Mesenchymal stem cell (in vitro differentiated cells and primary cell): ENCODE data around the gene DBH.

Experiments used
- DNase-seq: peaks from one replicate; pipeline ENCODE4 v3.0.0-alpha.2; 2013
- H2AFZ ChIP-seq: one replicate; pipeline ENCODE4 v1.6.1; 2013; ENCODE audit warnings: low read depth, mild to moderate bottlenecking, control low read depth, inconsistent platforms, low read length, moderate library complexity
- H2AK5ac ChIP-seq: 2 replicates; pipeline ENCODE4 v1.6.1; 2013; ENCODE audit warnings: low read length, moderate library complexity, mild to moderate bottlenecking, inconsistent platforms; ENCODE audit not compliant: severe bottlenecking
- H2BK120ac ChIP-seq: one replicate; pipeline ENCODE4 v1.6.1; 2013; ENCODE audit warnings: low read depth, mild to moderate bottlenecking, inconsistent platforms, low read length, moderate library complexity
- H2BK12ac ChIP-seq, 2 experiments: one replicate each; pipeline ENCODE4 v1.6.1; 2013; ENCODE audit warnings: inconsistent platforms in 2 of 2, low read length in 2 of 2, mild to moderate bottlenecking in 2 of 2, moderate library complexity in 2 of 2, control low read depth in 1 of 2
- H2BK15ac ChIP-seq: one replicate; pipeline ENCODE4 v1.6.1; 2013; ENCODE audit warnings: mild to moderate bottlenecking, low read depth, inconsistent platforms; ENCODE audit not compliant: poor library complexity, severe bottlenecking
- H2BK5ac ChIP-seq: 2 replicates; pipeline ENCODE4 v1.6.1; 2013; ENCODE audit warnings: low read depth, mild to moderate bottlenecking, low read length, control low read depth, inconsistent platforms; ENCODE audit not compliant: poor library complexity, severe bottlenecking
- H3K14ac ChIP-seq, 2 experiments: one replicate each; pipeline ENCODE4 v1.6.1; 2013; ENCODE audit warnings: inconsistent platforms in 2 of 2, low read length in 2 of 2, control low read depth in 1 of 2, mild to moderate bottlenecking in 1 of 2, moderate library complexity in 1 of 2
- H3K18ac ChIP-seq, 2 experiments: one replicate each; pipeline ENCODE4 v1.6.1; 2013; ENCODE audit warnings: inconsistent platforms in 2 of 2, low read length in 2 of 2, control low read depth in 1 of 2, low read depth in 1 of 2, mild to moderate bottlenecking in 1 of 2
- H3K23ac ChIP-seq, 2 experiments: one replicate each; pipeline ENCODE4 v1.6.1; 2013; ENCODE audit warnings: inconsistent platforms in 2 of 2, low read length in 2 of 2, mild to moderate bottlenecking in 2 of 2, moderate library complexity in 2 of 2, control low read depth in 1 of 2
- H3K27ac ChIP-seq: 2 replicates; pipeline ENCODE4 v1.5.1; 2013; ENCODE audit warnings: mild to moderate bottlenecking, moderate library complexity, low read length, control low read depth, inconsistent platforms; ENCODE audit not compliant: poor library complexity, severe bottlenecking
- H3K27me3 ChIP-seq, 2 experiments: 2 replicates each; pipeline versions ENCODE4 v1.6.1 to v1.7.0; 2013; ENCODE audit warnings: low read length in 2 of 2, mild to moderate bottlenecking in 2 of 2, moderate library complexity in 2 of 2, control low read depth in 1 of 2, inconsistent platforms in 1 of 2; ENCODE audit not compliant: control insufficient read depth in 1 of 2, insufficient read depth in 1 of 2
- H3K36me3 ChIP-seq, 2 experiments: 2 replicates each; pipeline versions ENCODE4 v1.6.1 to v1.7.0; 2013; ENCODE audit warnings: low read length in 2 of 2, control low read depth in 1 of 2, inconsistent platforms in 1 of 2, low read depth in 1 of 2, mild to moderate bottlenecking in 1 of 2; ENCODE audit not compliant: insufficient read depth in 2 of 2, control insufficient read depth in 1 of 2
- H3K4ac ChIP-seq, 2 experiments: one replicate each; pipeline ENCODE4 v1.6.1; 2013; ENCODE audit warnings: inconsistent platforms in 2 of 2, low read length in 2 of 2, mild to moderate bottlenecking in 2 of 2, moderate library complexity in 2 of 2, control low read depth in 1 of 2, low read depth in 1 of 2
- H3K4me1 ChIP-seq: 2 replicates; pipeline ENCODE4 v1.6.1; 2013; ENCODE audit warnings: low read depth, low read length, control low read depth; ENCODE audit not compliant: control insufficient read depth, insufficient read depth
- H3K4me2 ChIP-seq: 2 replicates; pipeline ENCODE4 v1.6.1; 2013; ENCODE audit warnings: low read length, mild to moderate bottlenecking, inconsistent platforms; ENCODE audit not compliant: poor library complexity, severe bottlenecking
- H3K4me3 ChIP-seq, 2 experiments: 2 replicates each; pipeline versions ENCODE4 v1.5.1 to v1.7.0; 2013; ENCODE audit warnings: low read length in 2 of 2, mild to moderate bottlenecking in 2 of 2, control low read depth in 1 of 2, low read depth in 1 of 2; ENCODE audit not compliant: insufficient read depth in 1 of 2
- H3K79me1 ChIP-seq: replicated peaks from 2 replicates; pipeline ENCODE4 v1.6.1; 2013; ENCODE audit warnings: mild to moderate bottlenecking, control low read depth, low read length, inconsistent platforms; ENCODE audit not compliant: poor library complexity, severe bottlenecking
- H3K9ac ChIP-seq: 2 replicates; pipeline ENCODE4 v1.7.0; 2013; ENCODE audit warnings: mild to moderate bottlenecking, low read length, moderate library complexity
- H3K9me3 ChIP-seq: 2 replicates; pipeline ENCODE4 v1.7.0; 2013; ENCODE audit warnings: mild to moderate bottlenecking, low read length; ENCODE audit not compliant: control insufficient read depth
- H4K8ac ChIP-seq: one replicate; pipeline ENCODE4 v1.6.1; 2013; ENCODE audit warnings: inconsistent platforms, mild to moderate bottlenecking, low read length, moderate library complexity
- H4K91ac ChIP-seq: one replicate; pipeline ENCODE4 v1.6.1; 2013; ENCODE audit warnings: mild to moderate bottlenecking, low read length, inconsistent platforms
- WGBS: methylation state at CpG from one replicate; pipeline ENCODE4 v1.1.7; 2013; ENCODE audit warnings: mixed read lengths; 5-methylcytosine and 5-hydroxymethylcytosine counted together

DBH gene

GRCh38 chr9:133616643-133617405, 19.3 kb upstream of the DBH start:
- Histone ChIP-seq H3K4me3 (no peak overlapping the region), H2AK5ac (no peak overlapping the region), H2BK15ac (no peak overlapping the region), H3K4ac (no peak overlapping the region), H3K27ac (no peak overlapping the region), H3K79me1 (no peaks in the 10 kb centered on the region), H4K8ac (no peak overlapping the region), H2BK120ac (no peak overlapping the region), H3K14ac (peak overlapping the region in 1 of 2 experiments; percentile 19), H3K27me3 (peaks cover 58 to 95% of the 10 kb centered on the region in 2 experiments), H3K4me2 (no peak overlapping the region), H2BK5ac (no peak overlapping the region), H3K23ac (no peak overlapping the region), H3K9ac (no peak overlapping the region), H2AFZ (no peak overlapping the region), H4K91ac (no peak overlapping the region), H3K4me1 (no peaks in the 10 kb centered on the region), H3K36me3 (no peaks in the 10 kb centered on the region), H3K18ac (no peak overlapping the region), H2BK12ac (no peak overlapping the region), H3K9me3 (no peaks in the 10 kb centered on the region)
- no peak for DNase-seq
- 84% methylated on average over 13 of the region's 13 CpGs for WGBS

GRCh38 chr9:133618726-133619125, 17.4 kb upstream of the DBH start:
- no peak overlapping the region for H3K23ac ChIP-seq
- H3K27ac ChIP-seq = no peak overlapping the region
- no peak overlapping the region for H3K4me2 ChIP-seq
- no peak overlapping the region for H3K4me3 ChIP-seq
- H3K79me1 ChIP-seq = no peaks in the 10 kb centered on the region
- H2AFZ ChIP-seq = no peak overlapping the region
- no peak overlapping the region for H4K8ac ChIP-seq
- no peak overlapping the region for H3K18ac ChIP-seq
- H3K27me3 ChIP-seq = peaks cover 49 to 93% of the 10 kb centered on the region in 2 experiments
- no peak overlapping the region for H2BK120ac ChIP-seq
- no peak overlapping the region for H2BK5ac ChIP-seq
- H3K9ac ChIP-seq = no peak overlapping the region
- no peak overlapping the region for H3K14ac ChIP-seq
- H2AK5ac ChIP-seq = no peak overlapping the region
- H4K91ac ChIP-seq = no peak overlapping the region
- H3K4me1 ChIP-seq = no peaks in the 10 kb centered on the region
- 85% methylated on average over 9 of the region's 10 CpGs for WGBS
- DNase-seq = no peak
- H3K9me3 ChIP-seq = no peaks in the 10 kb centered on the region
- H3K36me3 ChIP-seq = no peaks in the 10 kb centered on the region
- H2BK12ac ChIP-seq = no peak overlapping the region
- no peak overlapping the region for H3K4ac ChIP-seq
- no peak overlapping the region for H2BK15ac ChIP-seq

- H3K23ac ChIP-seq = no peak overlapping the region
- no peaks in the 10 kb centered on the region for H3K79me1 ChIP-seq
- WGBS = 28% methylated on average over 8 of the region's 8 CpGs
- no peaks in the 10 kb centered on the region for H3K36me3 ChIP-seq
- H3K27me3 ChIP-seq = peaks cover 43 to 88% of the 10 kb centered on the region in 2 experiments
- no peak overlapping the region for H3K27ac ChIP-seq
- H3K4ac ChIP-seq = no peak overlapping the region
- H2AFZ ChIP-seq = no peak overlapping the region
- H3K18ac ChIP-seq = no peak overlapping the region
- H2BK15ac ChIP-seq = no peak overlapping the region
- no peak overlapping the region for H2BK5ac ChIP-seq
- H4K8ac ChIP-seq = no peak overlapping the region
- H3K9me3 ChIP-seq = peaks cover under 1% of the 10 kb centered on the region
- H3K4me2 ChIP-seq = no peak overlapping the region
- H2BK120ac ChIP-seq = no peak overlapping the region
- H3K9ac ChIP-seq = no peak overlapping the region
- no peak overlapping the region for H2BK12ac ChIP-seq
- no peak overlapping the region for H2AK5ac ChIP-seq
- DNase-seq = peak; percentile 18
- H3K4me3 ChIP-seq = no peak overlapping the region
- no peak overlapping the region for H3K14ac ChIP-seq
- no peaks in the 10 kb centered on the region for H3K4me1 ChIP-seq
- H4K91ac ChIP-seq = no peak overlapping the region
Observed at GRCh38 chr9:133619791-133620190, 16.4 kb upstream of the DBH start.

- no peak for DNase-seq
- Histone ChIP-seq H3K4me2 (no peak overlapping the region), H3K18ac (no peak overlapping the region), H3K4me3 (no peak overlapping the region), H3K79me1 (no peaks in the 10 kb centered on the region), H3K9ac (no peak overlapping the region), H3K27me3 (peaks cover 30 to 78% of the 10 kb centered on the region in 2 experiments), H2AFZ (no peak overlapping the region), H2AK5ac (no peak overlapping the region), H3K4ac (no peak overlapping the region), H4K91ac (no peak overlapping the region), H3K23ac (no peak overlapping the region), H3K27ac (no peak overlapping the region), H2BK15ac (no peak overlapping the region), H3K36me3 (no peaks in the 10 kb centered on the region), H2BK12ac (no peak overlapping the region), H3K9me3 (peaks cover 16% of the 10 kb centered on the region), H4K8ac (no peak overlapping the region), H3K4me1 (no peaks in the 10 kb centered on the region), H2BK5ac (no peak overlapping the region), H2BK120ac (no peak overlapping the region), H3K14ac (no peak overlapping the region)
- WGBS = 80% methylated on average over 11 of the region's 11 CpGs
Observed at GRCh38 chr9:133621725-133622267, 14.4 kb upstream of the DBH start.
